Body of pancreas (tissue), 4 donors: Measurements from ENCODE around the gene DYRK1A. TPM values are rescaled to one million over a fixed set of nuclear protein-coding genes. Genes with fewer than 3 reads are reported as not detected.

Source experiments
- ATAC-seq: fragments of 150-250 bp; one replicate; pipeline ENCODE4 v1.9.1; 2016
- DNase-seq, 4 donors: peaks; one replicate each; pipeline ENCODE4 v3.0.0-alpha.2; 2019
- H3K27ac ChIP-seq, 4 donors: fragments of 200-600 bp; sonication (generic); 1 replicate in 3 of 4; 2 replicates in 1 of 4; pipeline versions ENCODE4 v1.5.1 to v1.6.1; 2016 to 2019; ENCODE audit warnings: mild to moderate bottlenecking in 1 of 4, mixed read lengths in 1 of 4, moderate library complexity in 1 of 4
- H3K27me3 ChIP-seq, 2 donors: fragments of 200-600 bp; sonication (generic); one replicate each; pipeline ENCODE4 v1.6.0; 2016; ENCODE audit warnings: mild to moderate bottlenecking in 1 of 2
- H3K36me3 ChIP-seq, 2 donors: fragments of 200-600 bp; sonication (generic); replicated peaks in 1 of 2; 2 replicates each; pipeline ENCODE4 v1.5.1; 2016; ENCODE audit warnings: low read depth in 2 of 2; ENCODE audit not compliant: insufficient read depth in 1 of 2
- H3K4me1 ChIP-seq: fragments of 200-600 bp; sonication (generic); one replicate; pipeline ENCODE4 v1.6.0; 2016
- H3K4me3 ChIP-seq, 2 donors: fragments of 200-600 bp; sonication (generic); 1 replicate in 1 of 2; 2 replicates in 1 of 2; pipeline ENCODE4 v1.5.1; 2016 to 2019
- H3K9me3 ChIP-seq, 3 donors: fragments of 200-600 bp; sonication (generic); 1 replicate in 2 of 3; 2 replicates in 1 of 3; pipeline ENCODE4 v1.5.1; 2016
- CTCF ChIP-seq, 7 experiments: fragments of 450-650 bp in 4 of 7; fragments of 200-600 bp in 3 of 7; sonication (generic) in 3 of 7; IDR thresholded peaks; one replicate each; pipeline ENCODE4 v1.5.1; 2016 to 2019; ENCODE audit warnings: antibody characterized with exemption in 7 of 7
- POLR2A ChIP-seq, 3 donors: fragments of 450-650 bp; IDR thresholded peaks; one replicate each; pipeline ENCODE4 v1.6.1; 2016; ENCODE audit warnings: antibody characterized with exemption in 3 of 3, mild to moderate bottlenecking in 2 of 3
- WGBS, 2 donors: methylation state at CpG; one replicate each; pipeline ENCODE4 v1.1.5; 2017; 5-methylcytosine and 5-hydroxymethylcytosine counted together
- intact Hi-C: fragments of 100-400 bp; cut with DNase I; formaldehyde crosslinking; loops from one replicate; pipeline ENCODE4 v1.15.1; 2023
- total RNA-seq, 2 donors: library from RNA; depleted of rRNA; stranded (reverse); fragments of >200 nt; gene quantifications; one replicate each; pipeline ENCODE4 v1.1.0, GENCODE V29; 2016

Gene DYRK1A
- total RNA-seq, 2 donors from 2014 or later, result 42.5 to 44.1 TPM

DNA sequence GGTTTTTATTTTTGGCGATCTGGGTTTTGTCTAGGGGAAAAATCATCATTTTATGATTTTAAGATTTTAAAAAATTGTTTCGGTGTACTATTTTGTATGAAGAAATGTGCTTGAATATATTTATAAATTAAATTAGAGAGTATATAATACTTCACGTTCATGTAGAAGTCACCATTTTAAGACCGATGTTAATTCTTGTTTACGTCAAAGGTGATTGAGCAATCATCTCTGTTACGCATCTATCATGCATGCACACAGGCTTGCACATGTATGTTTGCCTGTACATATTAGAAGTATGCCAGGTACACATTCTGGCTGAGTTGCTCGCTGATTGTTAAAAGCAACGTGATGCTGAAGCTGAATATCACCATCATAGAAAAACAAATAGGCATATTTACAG lies 54.7 kb downstream of the DYRK1A start:
- H3K9me3 ChIP-seq, result no peaks in the 10 kb centered on the region
- no peaks in the 10 kb centered on the region for H3K27me3 ChIP-seq
- intact Hi-C loops, result no loop called here
- TF ChIP-seq CTCF (IDR thresholded peaks at IDR 0.05) (no peak), POLR2A (IDR thresholded peaks at IDR 0.05) (no peak)
- ATAC-seq, result no peak
- no peak for DNase-seq
- WGBS, 2 donors, result 95 to 97% methylated on average over 8 of the region's 8 CpGs
- no peak overlapping the region for H3K27ac ChIP-seq
- H3K4me3 ChIP-seq, result no peak overlapping the region
- H3K36me3 ChIP-seq, result no peaks in the 10 kb centered on the region
- peaks cover 34% of the 10 kb centered on the region for H3K4me1 ChIP-seq

GRCh38 chr21:37422382-37422781 lies 55.8 kb downstream of the DYRK1A start:
- TF ChIP-seq CTCF (IDR thresholded peaks at IDR 0.05), result no peak
- no peak for TF ChIP-seq POLR2A (IDR thresholded peaks at IDR 0.05)
- intact Hi-C loops, result no loop called here
- Histone ChIP-seq H3K9me3 (no peaks in the 10 kb centered on the region), H3K36me3 (no peaks in the 10 kb centered on the region), H3K4me3 (no peak overlapping the region), H3K27me3 (no peaks in the 10 kb centered on the region), H3K4me1 (peaks cover 34% of the 10 kb centered on the region), H3K27ac (no peak overlapping the region)
- no peak for DNase-seq
- WGBS, 2 donors, result 94 to 96% methylated on average over 1 of the region's 1 CpG
- no peak for ATAC-seq

GRCh38 chr21:37423103-37423502 lies 56.5 kb downstream of the DYRK1A start:
- no peaks in the 10 kb centered on the region for H3K9me3 ChIP-seq
- no peak overlapping the region for H3K27ac ChIP-seq
- no peak overlapping the region for H3K4me3 ChIP-seq
- WGBS, 2 donors, result 39 to 42% methylated on average over 2 of the region's 2 CpGs
- no peaks in the 10 kb centered on the region for H3K27me3 ChIP-seq
- ATAC-seq, result no peak
- TF ChIP-seq POLR2A (IDR thresholded peaks at IDR 0.05) (no peak), CTCF (IDR thresholded peaks at IDR 0.05) (no peak)
- H3K4me1 ChIP-seq, result peaks cover 28% of the 10 kb centered on the region
- intact Hi-C loops, result no loop called here
- no peaks in the 10 kb centered on the region for H3K36me3 ChIP-seq
- DNase-seq, result no peak

DNA sequence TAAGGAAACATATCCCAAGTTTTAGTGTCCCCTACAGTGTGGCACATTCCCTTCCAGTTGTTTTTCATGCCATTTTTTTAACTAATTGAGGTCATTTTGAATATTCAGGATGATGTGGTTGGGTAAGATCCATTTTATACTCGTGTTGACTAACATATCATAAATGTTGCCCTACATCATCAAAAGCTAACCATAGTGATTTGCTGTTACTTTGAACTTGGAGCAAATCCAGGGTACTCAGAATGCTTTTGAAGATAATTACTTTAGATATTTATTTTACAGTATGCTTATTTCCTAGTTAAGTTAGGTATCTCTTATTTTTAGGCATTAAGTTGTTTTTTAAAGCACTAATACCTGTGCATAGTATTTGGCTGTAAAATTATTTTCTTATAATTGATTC lies 57.8 kb downstream of the DYRK1A start:
- no peak for DNase-seq
- 19 to 29% methylated on average over 1 of the region's 1 CpG for WGBS, 2 donors
- intact Hi-C loops, result no loop called here

More for the DNA sequence above, 57.8 kb downstream of the DYRK1A start:
- Histone ChIP-seq H3K4me1 (peaks cover 23% of the 10 kb centered on the region), H3K27ac (no peak overlapping the region), H3K9me3 (no peaks in the 10 kb centered on the region), H3K4me3 (no peak overlapping the region), H3K27me3 (no peaks in the 10 kb centered on the region), H3K36me3 (no peaks in the 10 kb centered on the region)
- no peak for ATAC-seq
- no peak for TF ChIP-seq POLR2A (IDR thresholded peaks at IDR 0.05)
- TF ChIP-seq CTCF (IDR thresholded peaks at IDR 0.05), result no peak
